K562 (cell line): ENCODE measurements around the gene ASCL2. TPM values are rescaled to one million over a fixed set of nuclear protein-coding genes. Genes with fewer than 3 reads are reported as not detected.

ENCODE experiments used
- ARID2 ChIP-seq: fragments of 450-650 bp; IDR thresholded peaks from 2 replicates; pipeline ENCODE4 v1.6.1; 2017; ENCODE audit warnings: antibody characterized with exemption, mild to moderate bottlenecking
- CBX3 ChIP-seq, 2 experiments: IDR thresholded peaks; 1 replicate in 1 of 2; 2 replicates in 1 of 2; pipeline ENCODE4 v1.6.1; 2012; ENCODE audit warnings: inconsistent platforms in 2 of 2, low read length in 2 of 2, borderline replicate concordance in 1 of 2, control low read depth in 1 of 2
- ESRRB ChIP-seq: fragments of 250-450 bp; sonication (Bioruptor Pico); IDR thresholded peaks from 2 replicates; pipeline ENCODE4 v1.5.0; 2020; ENCODE audit warnings: mild to moderate bottlenecking, moderate library complexity, borderline replicate concordance
- FUS ChIP-seq: fragments of 200-400 bp; formaldehyde crosslinking; optimal IDR thresholded peaks from 2 replicates; pipeline ENCODE3; 2017; ENCODE audit warnings: low read depth, low read length
- HMGN3 ChIP-seq: IDR thresholded peaks from 2 replicates; pipeline ENCODE4 v1.6.1; 2011; ENCODE audit warnings: borderline replicate concordance, low read depth, mild to moderate bottlenecking, mixed read lengths, low read length; ENCODE audit not compliant: insufficient read length; ENCODE audit errors: extremely low read depth
- HNRNPUL1 ChIP-seq: fragments of 200-400 bp; formaldehyde crosslinking; IDR thresholded peaks from 2 replicates; pipeline ENCODE4 v1.6.1; 2017; ENCODE audit warnings: low read length
- MYC ChIP-seq, 2 experiments: fragments of 250-450 bp in 1 of 2; sonication (Bioruptor Pico) in 1 of 2; IDR thresholded peaks; 2 replicates each; pipeline versions ENCODE4 v1.5.1 to v1.6.1; 2012 to 2021; ENCODE audit warnings: low read depth in 2 of 2, borderline replicate concordance in 1 of 2, improper control_type of control experiment in 1 of 2, low read length in 1 of 2, mild to moderate bottlenecking in 1 of 2, moderate library complexity in 1 of 2
- NFE2L1 ChIP-seq: fragments of 450-650 bp; IDR thresholded peaks from 2 replicates; pipeline ENCODE4 v1.6.1; 2016; ENCODE audit warnings: missing genetic modification characterization, low read depth, mild to moderate bottlenecking, missing compliant biosample characterization, moderate library complexity, borderline replicate concordance
- U2AF1 ChIP-seq: fragments of 200-400 bp; formaldehyde crosslinking; optimal IDR thresholded peaks from 2 replicates; pipeline ENCODE3; 2017; ENCODE audit warnings: mild to moderate bottlenecking, low read depth, low read length, moderate library complexity
- ZNF57 ChIP-seq: fragments of 450-650 bp; formaldehyde crosslinking; IDR thresholded peaks from 2 replicates; pipeline ENCODE4 v1.4.0; 2020; ENCODE audit warnings: mild to moderate bottlenecking, moderate library complexity
- ZNF75A ChIP-seq: fragments of 450-650 bp; formaldehyde crosslinking; IDR thresholded peaks from 2 replicates; pipeline ENCODE4 v1.4.0; 2020; ENCODE audit warnings: mild to moderate bottlenecking
- polyA plus RNA-seq, 8 experiments: library from polyadenylated mRNA; depleted of rRNA in 4 of 8; stranded (reverse) in 5 of 8; unstranded in 3 of 8; fragments of >200 nt; fragmentation: Nextera tagmentation in 2 of 8; fragmentation: Illumina TruSeq in 1 of 8; extraction: Ambion mirVana in 2 of 8; extraction: Trizol in 1 of 8; gene quantifications; 2 replicates each; pipeline versions ENCODE4 v1.2.1 to v1.2.3, GENCODE V29; 2011 to 2014; ENCODE audit warnings: inconsistent platforms in 1 of 8, missing spikeins in 1 of 8
- total RNA-seq, 7 experiments: library from RNA; depleted of rRNA in 6 of 7; stranded (reverse); fragments of >200 nt in 6 of 7; fragmentation: Illumina TruSeq in 2 of 7; extraction: Trizol in 2 of 7; gene quantifications; 2 replicates each; pipeline versions ENCODE4 v1.2.1 to v1.2.3, GENCODE V29; 2011 to 2021; ENCODE audit warnings: low replicate concordance in 1 of 7

The ASCL2 gene
- total and polyA plus RNA-seq, 9 of the 15 experiments (the other 6 are each of a cell fraction or from before 2014, with no cell fraction given) = 0.11 to 1.4 (median 0.36) TPM; not detected in 2

GRCh38 chr11:2303627-2304505, 33.5 kb upstream of the ASCL2 start (continued):
- TF ChIP-seq MYC (IDR thresholded peaks at IDR 0.05; ENCODE audit: low read depth, low read length) (peak; percentile 75; the same call in 1 of the 2 replicates), MYC (CRISPR knock-in tag; IDR thresholded peaks at IDR 0.05; ENCODE audit: borderline replicate concordance, low read depth) (no peak), FUS (no peak), ARID2 (no peak), CBX3 (IDR thresholded peaks at IDR 0.05; ENCODE audit: borderline replicate concordance in 1 of 2, low read length in 2 of 2) (no peak), HMGN3 (peak; percentile 94), U2AF1 (no peak), ZNF57 (CRISPR knock-in tag) (peak; percentile 68; the same call in 1 of the 2 replicates), ZNF75A (CRISPR knock-in tag) (no peak), ESRRB (CRISPR knock-in tag) (no peak), HNRNPUL1 (no peak), NFE2L1 (no peak)
- TF ChIP-seq, all 486 proteins: peak for 148
